ENCODE measurements around the gene TMEM131L. TPM values are rescaled to one million over a fixed set of nuclear protein-coding genes. Genes with fewer than 3 reads are reported as not detected.

Gene TMEM131L
- polyA plus RNA-seq, 4 donors = 0.22 to 9.1 (median 1.9) TPM

DNA sequence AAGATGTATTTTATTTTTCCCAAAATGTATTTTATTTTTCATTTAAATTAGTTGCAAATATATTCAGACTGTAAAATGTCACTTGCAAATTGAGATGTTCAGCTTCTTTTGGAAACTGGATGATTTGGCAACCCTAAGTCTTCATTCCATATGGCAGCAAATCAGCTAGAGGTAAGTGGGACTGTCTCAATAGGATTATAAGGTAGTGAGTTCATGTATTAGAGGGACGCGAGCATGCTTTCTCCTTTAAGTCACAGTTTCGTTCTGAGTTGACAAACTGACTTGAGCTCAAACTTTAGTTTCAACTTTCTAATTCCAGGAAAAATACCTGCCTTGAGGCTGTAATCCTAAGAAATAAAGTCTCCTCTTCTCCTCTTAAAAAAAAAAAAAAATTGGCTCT is 44.2 kb upstream of the TMEM131L start:
- Histone ChIP-seq H3K9me3 (ENCODE audit: control insufficient read depth in 2 of 2, insufficient read depth in 1 of 2, low read depth in 1 of 2, low read length in 1 of 2) (no peaks in the 10 kb centered on the region), H3K27me3 (ENCODE audit: control insufficient read depth in 3 of 3, insufficient read depth in 3 of 3, low read length in 3 of 3) (no peaks in the 10 kb centered on the region), H3K4me1 (ENCODE audit: control insufficient read depth in 3 of 3, insufficient read depth in 2 of 3, low read depth in 1 of 3, low read length in 2 of 3) (no peaks in the 10 kb centered on the region), H3K27ac (ENCODE audit: low read depth in 1 of 3, low read length in 2 of 3) (no peak overlapping the region), H3K36me3 (ENCODE audit: control insufficient read depth in 3 of 3, insufficient read depth in 2 of 3, low read depth in 1 of 3, low read length in 3 of 3) (no peaks in the 10 kb centered on the region), H3K4me3 (ENCODE audit: low read depth in 1 of 3, low read length in 3 of 3) (no peak overlapping the region)
- DNase-seq (no peak), FAIRE-seq (no peak)
- 56 to 88% (median 84%) methylated on average over 3 of the region's 3 CpGs for WGBS, 3 donors

GRCh38 chr4:153426207-153426885 is 39.8 kb upstream of the TMEM131L start:
- Histone ChIP-seq H3K27me3 (ENCODE audit: control insufficient read depth in 3 of 3, insufficient read depth in 3 of 3, low read length in 3 of 3) (no peaks in the 10 kb centered on the region), H3K4me1 (ENCODE audit: control insufficient read depth in 3 of 3, insufficient read depth in 2 of 3, low read depth in 1 of 3, low read length in 2 of 3) (no peaks in the 10 kb centered on the region), H3K27ac (ENCODE audit: low read depth in 1 of 3, low read length in 2 of 3) (peak overlapping the region in 1 of 3 donors; percentile 29), H3K4me3 (ENCODE audit: low read depth in 1 of 3, low read length in 3 of 3) (no peak overlapping the region), H3K36me3 (ENCODE audit: control insufficient read depth in 3 of 3, insufficient read depth in 2 of 3, low read depth in 1 of 3, low read length in 3 of 3) (no peaks in the 10 kb centered on the region), H3K9me3 (ENCODE audit: control insufficient read depth in 2 of 2, insufficient read depth in 1 of 2, low read depth in 1 of 2, low read length in 1 of 2) (no peaks in the 10 kb centered on the region)
- FAIRE-seq = peak; percentile 23
- WGBS, 3 donors = 79 to 90% (median 82%) methylated on average over 4 of the region's 4 CpGs
- DNase-seq = peak in 1 of 2 donors; percentile 23

- H3K4me1 ChIP-seq (ENCODE audit: control insufficient read depth in 3 of 3, insufficient read depth in 2 of 3, low read depth in 1 of 3, low read length in 2 of 3) = no peaks in the 10 kb centered on the region
- FAIRE-seq = no peak
- H3K27me3 ChIP-seq (ENCODE audit: control insufficient read depth in 3 of 3, insufficient read depth in 3 of 3, low read length in 3 of 3) = no peaks in the 10 kb centered on the region
- H3K4me3 ChIP-seq (ENCODE audit: low read depth in 1 of 3, low read length in 3 of 3) = no peak overlapping the region
- H3K9me3 ChIP-seq (ENCODE audit: control insufficient read depth in 2 of 2, insufficient read depth in 1 of 2, low read depth in 1 of 2, low read length in 1 of 2) = no peaks in the 10 kb centered on the region
- DNase-seq = no peak
- no peak overlapping the region for H3K27ac ChIP-seq (ENCODE audit: low read depth in 1 of 3, low read length in 2 of 3)
- no peaks in the 10 kb centered on the region for H3K36me3 ChIP-seq (ENCODE audit: control insufficient read depth in 3 of 3, insufficient read depth in 2 of 3, low read depth in 1 of 3, low read length in 3 of 3)
- WGBS, 3 donors = 90 to 96% (median 93%) methylated on average over 4 of the region's 4 CpGs
Observed at GRCh38 chr4:153427363-153428071, 38.6 kb upstream of the TMEM131L start.

GRCh38 chr4:153428941-153429475 is 37.2 kb upstream of the TMEM131L start:
- Histone ChIP-seq H3K9me3 (ENCODE audit: control insufficient read depth in 2 of 2, insufficient read depth in 1 of 2, low read depth in 1 of 2, low read length in 1 of 2) (no peaks in the 10 kb centered on the region), H3K27ac (ENCODE audit: low read depth in 1 of 3, low read length in 2 of 3) (peak overlapping the region in 1 of 3 donors; percentile 47), H3K4me1 (ENCODE audit: control insufficient read depth in 3 of 3, insufficient read depth in 2 of 3, low read depth in 1 of 3, low read length in 2 of 3) (no peaks in the 10 kb centered on the region), H3K36me3 (ENCODE audit: control insufficient read depth in 3 of 3, insufficient read depth in 2 of 3, low read depth in 1 of 3, low read length in 3 of 3) (no peaks in the 10 kb centered on the region), H3K4me3 (ENCODE audit: low read depth in 1 of 3, low read length in 3 of 3) (no peak overlapping the region), H3K27me3 (ENCODE audit: control insufficient read depth in 3 of 3, insufficient read depth in 3 of 3, low read length in 3 of 3) (no peaks in the 10 kb centered on the region)
- DNase-seq (no peak), FAIRE-seq (no peak)
- WGBS, 3 donors = 62 to 81% (median 73%) methylated on average over 3 of the region's 3 CpGs

DNA sequence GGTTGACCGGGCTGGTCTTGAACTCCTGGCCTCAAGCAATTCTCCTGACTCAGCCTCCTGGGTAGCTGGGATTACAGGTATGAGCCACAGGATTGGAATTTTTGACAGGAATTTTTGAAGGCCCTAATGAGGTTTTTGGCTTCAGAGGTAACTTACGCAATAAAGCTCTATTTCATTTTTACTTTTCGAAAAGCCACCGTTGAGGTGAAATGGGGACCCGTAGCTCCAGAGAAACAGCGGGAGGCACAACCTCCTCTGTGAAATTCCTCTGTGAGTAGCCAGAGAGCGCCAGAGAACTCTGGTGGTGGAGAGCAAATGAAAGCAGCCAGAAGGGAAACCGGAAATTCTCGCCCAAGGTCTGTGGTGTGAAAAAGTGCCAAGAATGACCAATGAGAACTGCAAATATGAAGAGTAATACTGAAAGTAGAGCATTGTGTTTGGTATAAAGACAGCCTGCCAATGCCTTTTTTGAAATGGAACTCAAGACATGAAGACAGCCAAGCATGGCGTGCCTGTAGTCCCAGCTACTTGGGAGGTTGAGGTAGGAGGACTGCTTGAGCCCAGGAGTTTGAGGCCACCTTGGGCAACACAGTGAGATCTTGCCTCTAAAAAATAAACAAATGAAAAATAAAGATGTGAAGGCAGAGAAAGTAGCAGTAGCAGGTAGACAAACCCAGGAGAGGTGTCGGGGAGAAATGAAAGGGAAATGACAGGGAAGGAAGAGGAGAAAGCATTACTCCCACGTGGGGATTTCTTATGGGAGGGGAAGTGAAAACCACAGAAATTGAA is 33.0 kb upstream of the TMEM131L start:
- Histone ChIP-seq H3K4me1 (ENCODE audit: control insufficient read depth in 3 of 3, insufficient read depth in 2 of 3, low read depth in 1 of 3, low read length in 2 of 3) (no peaks in the 10 kb centered on the region), H3K9me3 (ENCODE audit: control insufficient read depth in 2 of 2, insufficient read depth in 1 of 2, low read depth in 1 of 2, low read length in 1 of 2) (no peaks in the 10 kb centered on the region), H3K4me3 (ENCODE audit: low read depth in 1 of 3, low read length in 3 of 3) (peak overlapping the region in 1 of 3 donors; percentile 3), H3K27ac (ENCODE audit: low read depth in 1 of 3, low read length in 2 of 3) (peak overlapping the region in 1 of 3 donors; percentile 76), H3K36me3 (ENCODE audit: control insufficient read depth in 3 of 3, insufficient read depth in 2 of 3, low read depth in 1 of 3, low read length in 3 of 3) (no peaks in the 10 kb centered on the region), H3K27me3 (ENCODE audit: control insufficient read depth in 3 of 3, insufficient read depth in 3 of 3, low read length in 3 of 3) (no peaks in the 10 kb centered on the region)
- FAIRE-seq (no peak), DNase-seq (peak; percentile 62 to 78)
- 35 to 53% (median 42%) methylated on average over 12 of the region's 12 CpGs for WGBS, 3 donors

- Histone ChIP-seq H3K4me1 (ENCODE audit: control insufficient read depth in 3 of 3, insufficient read depth in 2 of 3, low read depth in 1 of 3, low read length in 2 of 3) (no peaks in the 10 kb centered on the region), H3K27ac (ENCODE audit: low read depth in 1 of 3, low read length in 2 of 3) (peak overlapping the region in 1 of 3 donors; percentile 76), H3K4me3 (ENCODE audit: low read depth in 1 of 3, low read length in 3 of 3) (no peak overlapping the region), H3K9me3 (ENCODE audit: control insufficient read depth in 2 of 2, insufficient read depth in 1 of 2, low read depth in 1 of 2, low read length in 1 of 2) (no peaks in the 10 kb centered on the region), H3K36me3 (ENCODE audit: control insufficient read depth in 3 of 3, insufficient read depth in 2 of 3, low read depth in 1 of 3, low read length in 3 of 3) (no peaks in the 10 kb centered on the region), H3K27me3 (ENCODE audit: control insufficient read depth in 3 of 3, insufficient read depth in 3 of 3, low read length in 3 of 3) (no peaks in the 10 kb centered on the region)
- WGBS, 3 donors = 52 to 61% (median 61%) methylated on average over 3 of the region's 3 CpGs
- DNase-seq (no peak), FAIRE-seq (no peak)
Observed at GRCh38 chr4:153433754-153434105, 32.4 kb upstream of the TMEM131L start.

DNA sequence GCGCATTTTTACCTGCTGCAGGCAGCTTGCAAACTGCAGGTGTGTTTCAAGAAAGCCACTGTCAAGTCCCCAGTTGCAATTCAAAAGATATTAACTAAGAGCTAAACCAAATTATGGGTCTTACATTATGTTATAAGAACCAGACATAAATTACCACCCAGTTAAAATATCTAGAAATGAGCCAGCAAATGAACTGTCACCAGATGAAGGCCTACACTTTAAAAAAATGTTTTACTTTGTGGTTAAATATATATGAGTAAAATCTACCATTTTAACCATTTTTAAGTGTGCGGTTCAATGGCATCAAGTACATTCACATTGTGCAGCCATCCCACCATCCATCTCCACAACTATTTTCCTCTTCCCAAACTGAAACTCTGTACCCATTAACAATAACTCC is 32.0 kb upstream of the TMEM131L start:
- H3K4me3 ChIP-seq (ENCODE audit: low read depth in 1 of 3, low read length in 3 of 3) = no peak overlapping the region
- no peak for FAIRE-seq
- no peaks in the 10 kb centered on the region for H3K9me3 ChIP-seq (ENCODE audit: control insufficient read depth in 2 of 2, insufficient read depth in 1 of 2, low read depth in 1 of 2, low read length in 1 of 2)
- H3K27me3 ChIP-seq (ENCODE audit: control insufficient read depth in 3 of 3, insufficient read depth in 3 of 3, low read length in 3 of 3) = no peaks in the 10 kb centered on the region
- no peak for DNase-seq
- no peak overlapping the region for H3K27ac ChIP-seq (ENCODE audit: low read depth in 1 of 3, low read length in 2 of 3)
- WGBS, 3 donors = 58 to 84% (median 66%) methylated on average over 2 of the region's 2 CpGs
- H3K4me1 ChIP-seq (ENCODE audit: control insufficient read depth in 3 of 3, insufficient read depth in 2 of 3, low read depth in 1 of 3, low read length in 2 of 3) = no peaks in the 10 kb centered on the region
- H3K36me3 ChIP-seq (ENCODE audit: control insufficient read depth in 3 of 3, insufficient read depth in 2 of 3, low read depth in 1 of 3, low read length in 3 of 3) = no peaks in the 10 kb centered on the region

All from small intestine (tissue), 7 donors.